OCI-LY1 (cell line): ENCODE measurements around the gene AASDH.

Experiments used
- H2AFZ ChIP-seq: fragments of 200-600 bp; sonication (generic), shearing (Covaris generic); 2 replicates; pipeline ENCODE4 v1.6.0; 2014; ENCODE audit warnings: antibody characterized with exemption, mild to moderate bottlenecking, low read length
- H3F3A ChIP-seq: fragments of 200-600 bp; sonication (generic), shearing (Covaris generic); 2 replicates; pipeline ENCODE4 v1.6.0; 2014; ENCODE audit warnings: mild to moderate bottlenecking, antibody characterized with exemption, low read length, moderate library complexity; ENCODE audit not compliant: insufficient read depth
- H3K27ac ChIP-seq: fragments of 200-600 bp; sonication (generic); 2 replicates; pipeline ENCODE4 v1.5.1; 2014; ENCODE audit warnings: low read length, mixed run types, mild to moderate bottlenecking, low read depth; ENCODE audit not compliant: poor library complexity, severe bottlenecking
- H3K27me3 ChIP-seq: fragments of 200-600 bp; sonication (generic); 2 replicates; pipeline ENCODE4 v1.6.0; 2014; ENCODE audit warnings: antibody characterized with exemption, mild to moderate bottlenecking, low read length, moderate library complexity; ENCODE audit not compliant: insufficient read depth
- H3K36me3 ChIP-seq: fragments of 200-600 bp; sonication (generic); 2 replicates; pipeline ENCODE4 v1.6.1; 2014; ENCODE audit warnings: mild to moderate bottlenecking, antibody characterized with exemption, low read length, moderate library complexity, mixed read lengths; ENCODE audit not compliant: insufficient read depth
- H3K4me1 ChIP-seq: fragments of 200-600 bp; sonication (generic); 2 replicates; pipeline ENCODE4 v1.5.1; 2014; ENCODE audit warnings: mild to moderate bottlenecking, low read length, moderate library complexity; ENCODE audit not compliant: insufficient read depth, severe bottlenecking
- H3K4me2 ChIP-seq: fragments of 200-600 bp; sonication (generic), shearing (Covaris generic); 2 replicates; pipeline ENCODE4 v1.6.1; 2014; ENCODE audit warnings: low read length
- H3K4me3 ChIP-seq: fragments of 200-600 bp; sonication (generic); 2 replicates; pipeline ENCODE4 v1.5.1; 2014; ENCODE audit warnings: low read length, low read depth, mild to moderate bottlenecking, mixed read lengths; ENCODE audit not compliant: poor library complexity, severe bottlenecking
- H3K79me2 ChIP-seq: fragments of 200-600 bp; shearing (Covaris generic); 2 replicates; pipeline ENCODE4 v1.6.1; 2016; ENCODE audit warnings: mixed run types, low read length, mixed read lengths; ENCODE audit not compliant: insufficient read depth
- H3K9ac ChIP-seq: fragments of 200-600 bp; sonication (generic), shearing (Covaris generic); 2 replicates; pipeline ENCODE4 v1.6.1; 2014; ENCODE audit warnings: mild to moderate bottlenecking, low read length, mixed read lengths
- H3K9me2 ChIP-seq: fragments of 200-600 bp; sonication (generic), shearing (Covaris generic); 2 replicates; pipeline ENCODE4 v1.6.1; 2014; ENCODE audit warnings: low read depth, mild to moderate bottlenecking, low read length, mixed read lengths
- H3K9me3 ChIP-seq: fragments of 200-600 bp; shearing (Covaris generic); 2 replicates; pipeline ENCODE4 v1.6.1; 2014; ENCODE audit warnings: low read length, mixed read lengths
- H4K20me1 ChIP-seq: fragments of 200-600 bp; sonication (generic), shearing (Covaris generic); 2 replicates; pipeline ENCODE4 v1.6.0; 2016; ENCODE audit warnings: mild to moderate bottlenecking, low read length; ENCODE audit not compliant: insufficient read depth
- EZH2 ChIP-seq: fragments of 200-600 bp; sonication (generic), shearing (Covaris generic); IDR thresholded peaks from 2 replicates; pipeline ENCODE4 v1.8.0; 2017; ENCODE audit warnings: borderline replicate concordance, mixed run types, mild to moderate bottlenecking, antibody characterized with exemption, low read length, moderate library complexity, mixed read lengths
- TF ChIP-seq, protein P1 (sequence below): fragments of 200-600 bp; sonication (generic), shearing (Covaris generic); IDR thresholded peaks from 2 replicates; pipeline ENCODE4 v1.5.1; 2017; ENCODE audit warnings: mild to moderate bottlenecking, antibody characterized with exemption, low read length, moderate library complexity, mixed read lengths

Gene AASDH

DNA sequence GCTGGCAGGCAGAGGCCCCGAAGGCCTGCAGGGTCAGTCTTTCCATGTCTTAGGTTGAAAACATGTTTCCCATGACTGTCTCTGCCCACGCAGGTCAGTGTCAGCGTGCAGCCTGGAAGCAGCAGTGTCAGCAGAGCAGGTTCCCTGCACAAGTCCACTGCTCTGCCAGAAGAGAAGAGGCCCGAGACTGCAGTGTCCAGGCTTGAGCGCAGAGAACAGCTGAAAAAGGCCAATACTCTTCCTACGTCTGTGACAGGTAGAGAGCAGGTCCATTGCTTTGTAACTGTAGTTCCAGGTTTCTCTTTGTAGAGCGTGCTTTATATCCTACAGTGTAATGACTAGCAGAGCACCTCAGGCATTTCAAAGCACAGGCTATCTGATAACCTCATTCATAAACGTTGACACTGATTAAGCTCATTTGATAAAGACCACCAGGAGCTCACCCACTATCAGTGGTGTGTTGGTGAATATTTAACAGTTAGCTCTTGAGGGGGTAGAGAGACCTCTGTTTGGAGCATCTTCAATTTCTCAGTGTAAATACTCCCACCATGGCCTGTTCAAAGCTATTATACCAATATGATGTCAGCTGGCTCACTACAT, 63.2 kb downstream of the AASDH start:
- Histone ChIP-seq H3K79me2 (no peaks in the 10 kb centered on the region), H3K4me2 (no peak overlapping the region), H3K36me3 (no peaks in the 10 kb centered on the region)

DNA sequence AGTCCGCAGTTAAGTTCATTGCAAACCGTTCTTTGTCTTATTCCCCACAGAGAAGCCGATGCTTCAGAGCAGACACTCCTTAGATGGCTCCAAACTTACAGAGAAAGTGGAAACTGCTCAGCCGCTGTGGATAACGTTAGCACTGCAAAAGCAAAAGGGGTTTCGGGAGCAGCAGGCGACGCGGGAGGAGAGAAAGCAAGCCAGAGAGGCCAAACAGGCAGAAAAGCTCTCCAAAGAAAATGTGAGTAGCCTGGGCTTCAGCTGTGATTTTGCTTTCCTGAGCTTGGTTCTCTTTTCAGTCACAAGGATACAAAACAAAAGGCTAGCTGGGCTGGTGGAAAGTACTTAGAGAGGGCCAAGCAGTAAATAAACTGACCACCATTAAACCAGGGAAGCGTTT, 64.0 kb downstream of the AASDH start:
- H3K9me3 ChIP-seq = no peaks in the 10 kb centered on the region
- no peak overlapping the region for H3K27ac ChIP-seq
- no peak overlapping the region for H3K4me2 ChIP-seq
- H3K4me3 ChIP-seq = no peak overlapping the region
- no peaks in the 10 kb centered on the region for H3F3A ChIP-seq
- no peaks in the 10 kb centered on the region for H4K20me1 ChIP-seq
- TF ChIP-seq EZH2 = no peak
- TF ChIP-seq, protein P1, sequence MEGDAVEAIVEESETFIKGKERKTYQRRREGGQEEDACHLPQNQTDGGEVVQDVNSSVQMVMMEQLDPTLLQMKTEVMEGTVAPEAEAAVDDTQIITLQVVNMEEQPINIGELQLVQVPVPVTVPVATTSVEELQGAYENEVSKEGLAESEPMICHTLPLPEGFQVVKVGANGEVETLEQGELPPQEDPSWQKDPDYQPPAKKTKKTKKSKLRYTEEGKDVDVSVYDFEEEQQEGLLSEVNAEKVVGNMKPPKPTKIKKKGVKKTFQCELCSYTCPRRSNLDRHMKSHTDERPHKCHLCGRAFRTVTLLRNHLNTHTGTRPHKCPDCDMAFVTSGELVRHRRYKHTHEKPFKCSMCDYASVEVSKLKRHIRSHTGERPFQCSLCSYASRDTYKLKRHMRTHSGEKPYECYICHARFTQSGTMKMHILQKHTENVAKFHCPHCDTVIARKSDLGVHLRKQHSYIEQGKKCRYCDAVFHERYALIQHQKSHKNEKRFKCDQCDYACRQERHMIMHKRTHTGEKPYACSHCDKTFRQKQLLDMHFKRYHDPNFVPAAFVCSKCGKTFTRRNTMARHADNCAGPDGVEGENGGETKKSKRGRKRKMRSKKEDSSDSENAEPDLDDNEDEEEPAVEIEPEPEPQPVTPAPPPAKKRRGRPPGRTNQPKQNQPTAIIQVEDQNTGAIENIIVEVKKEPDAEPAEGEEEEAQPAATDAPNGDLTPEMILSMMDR = no peak
- H3K9me2 ChIP-seq = no peaks in the 10 kb centered on the region
- no peak overlapping the region for H3K9ac ChIP-seq
- H2AFZ ChIP-seq = no peak overlapping the region
- H3K79me2 ChIP-seq = no peaks in the 10 kb centered on the region
- no peaks in the 10 kb centered on the region for H3K36me3 ChIP-seq
- H3K4me1 ChIP-seq = no peaks in the 10 kb centered on the region
- H3K27me3 ChIP-seq = no peaks in the 10 kb centered on the region

More for the DNA sequence above, 63.2 kb downstream of the AASDH start:
- Histone ChIP-seq H3K9me2 (no peaks in the 10 kb centered on the region), H3K9ac (no peak overlapping the region), H3K27ac (no peak overlapping the region), H3F3A (no peaks in the 10 kb centered on the region), H3K9me3 (no peaks in the 10 kb centered on the region), H4K20me1 (no peaks in the 10 kb centered on the region), H2AFZ (no peak overlapping the region), H3K27me3 (no peaks in the 10 kb centered on the region), H3K4me1 (no peaks in the 10 kb centered on the region), H3K4me3 (no peak overlapping the region)
- TF ChIP-seq, protein P1 = no peak
- no peak for TF ChIP-seq EZH2

DNA sequence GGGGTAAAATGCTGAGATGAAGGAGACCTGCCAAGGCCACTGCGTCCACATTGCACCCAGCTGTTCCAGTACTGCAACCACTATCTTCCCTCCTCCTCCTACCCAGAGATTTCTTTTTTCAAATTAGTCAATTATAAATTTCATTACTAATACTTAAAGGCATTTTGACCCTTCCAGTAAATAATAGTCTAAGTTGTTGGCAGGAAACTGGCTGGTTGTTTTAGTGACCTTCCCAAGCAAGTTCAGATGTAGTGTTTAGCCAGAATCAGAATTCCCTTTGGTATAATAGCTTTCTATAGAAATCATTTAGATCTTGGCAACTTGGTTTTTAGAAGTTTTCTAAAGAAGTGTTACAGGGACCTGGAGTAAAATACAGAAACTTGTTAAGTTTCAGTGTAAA, 66.0 kb downstream of the AASDH start:
- Histone ChIP-seq H3K79me2 (no peaks in the 10 kb centered on the region), H3F3A (no peaks in the 10 kb centered on the region), H3K4me3 (no peak overlapping the region), H4K20me1 (no peaks in the 10 kb centered on the region), H3K27me3 (no peaks in the 10 kb centered on the region), H3K27ac (no peak overlapping the region), H3K36me3 (no peaks in the 10 kb centered on the region), H2AFZ (no peak overlapping the region), H3K4me2 (no peak overlapping the region), H3K9me3 (no peaks in the 10 kb centered on the region), H3K4me1 (no peaks in the 10 kb centered on the region), H3K9me2 (no peaks in the 10 kb centered on the region), H3K9ac (no peak overlapping the region)
- no peak for TF ChIP-seq EZH2
- TF ChIP-seq, protein P1 = no peak
